GM10266 (cell line): ENCODE measurements around the gene IARS1.

Experiments used
- DNase-seq: peaks from one replicate; pipeline ENCODE4 v3.0.0; 2012; ENCODE audit errors: extremely low spot score
- TF ChIP-seq, protein P1 (sequence below): IDR thresholded peaks from 2 replicates; pipeline ENCODE4 v1.5.1; 2012; ENCODE audit warnings: mild to moderate bottlenecking, low read depth; ENCODE audit not compliant: control insufficient read depth, insufficient read depth; ENCODE audit errors: missing control alignments

The IARS1 gene

DNA sequence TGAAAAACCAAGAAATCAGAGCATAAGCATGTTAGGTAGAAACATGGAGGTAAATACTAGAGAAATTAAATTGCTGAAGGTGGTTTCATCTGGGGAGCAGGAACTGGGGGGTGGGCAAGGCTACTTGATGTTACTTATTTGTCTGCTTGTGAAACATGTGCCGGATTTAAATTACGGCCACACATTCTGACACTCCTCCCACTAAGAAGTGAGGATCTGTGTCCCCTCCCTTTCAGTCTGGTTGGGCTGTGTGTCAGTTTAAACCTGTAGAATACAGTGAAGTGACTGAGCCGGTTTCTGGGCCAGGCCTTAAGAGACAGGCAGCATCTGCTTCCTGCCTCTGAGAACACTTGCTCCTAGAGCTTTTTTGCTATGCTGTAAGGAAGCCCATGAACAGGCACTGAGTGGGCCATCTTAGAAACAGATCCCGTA is 2.3 kb upstream of the IARS1 start:
- DNase-seq = no peak

DNA sequence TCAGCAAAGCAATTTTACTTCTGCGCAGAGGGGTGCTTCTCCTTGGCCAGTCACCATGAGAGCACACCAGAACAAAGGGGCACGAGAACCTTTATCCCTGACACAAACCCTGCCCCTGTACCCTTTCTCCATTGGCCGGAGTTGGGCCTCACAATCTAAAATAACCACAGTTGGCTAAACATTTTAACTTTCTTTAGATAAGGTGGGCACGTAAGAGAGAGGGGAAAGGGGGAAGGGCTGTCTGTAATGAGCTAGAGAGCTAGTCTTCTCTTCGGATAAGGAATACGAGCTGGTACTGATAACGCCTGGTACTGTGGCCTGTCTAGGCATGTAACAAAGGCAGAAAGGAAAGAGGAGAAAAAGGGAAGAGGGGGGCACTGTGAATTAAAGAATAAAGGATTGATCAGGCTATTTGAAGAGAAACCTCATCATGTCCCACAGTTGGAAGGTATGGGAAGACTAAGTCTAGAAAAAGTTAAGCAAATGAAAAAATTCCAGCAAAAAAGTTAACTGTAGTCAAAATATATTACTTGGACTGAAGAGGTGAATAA is 1.8 kb upstream of the IARS1 start:
- TF ChIP-seq, protein P1, sequence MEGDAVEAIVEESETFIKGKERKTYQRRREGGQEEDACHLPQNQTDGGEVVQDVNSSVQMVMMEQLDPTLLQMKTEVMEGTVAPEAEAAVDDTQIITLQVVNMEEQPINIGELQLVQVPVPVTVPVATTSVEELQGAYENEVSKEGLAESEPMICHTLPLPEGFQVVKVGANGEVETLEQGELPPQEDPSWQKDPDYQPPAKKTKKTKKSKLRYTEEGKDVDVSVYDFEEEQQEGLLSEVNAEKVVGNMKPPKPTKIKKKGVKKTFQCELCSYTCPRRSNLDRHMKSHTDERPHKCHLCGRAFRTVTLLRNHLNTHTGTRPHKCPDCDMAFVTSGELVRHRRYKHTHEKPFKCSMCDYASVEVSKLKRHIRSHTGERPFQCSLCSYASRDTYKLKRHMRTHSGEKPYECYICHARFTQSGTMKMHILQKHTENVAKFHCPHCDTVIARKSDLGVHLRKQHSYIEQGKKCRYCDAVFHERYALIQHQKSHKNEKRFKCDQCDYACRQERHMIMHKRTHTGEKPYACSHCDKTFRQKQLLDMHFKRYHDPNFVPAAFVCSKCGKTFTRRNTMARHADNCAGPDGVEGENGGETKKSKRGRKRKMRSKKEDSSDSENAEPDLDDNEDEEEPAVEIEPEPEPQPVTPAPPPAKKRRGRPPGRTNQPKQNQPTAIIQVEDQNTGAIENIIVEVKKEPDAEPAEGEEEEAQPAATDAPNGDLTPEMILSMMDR = no peak
- no peak for DNase-seq

More for the DNA sequence above, 2.3 kb upstream of the IARS1 start:
- TF ChIP-seq, protein P1 = no peak

DNA sequence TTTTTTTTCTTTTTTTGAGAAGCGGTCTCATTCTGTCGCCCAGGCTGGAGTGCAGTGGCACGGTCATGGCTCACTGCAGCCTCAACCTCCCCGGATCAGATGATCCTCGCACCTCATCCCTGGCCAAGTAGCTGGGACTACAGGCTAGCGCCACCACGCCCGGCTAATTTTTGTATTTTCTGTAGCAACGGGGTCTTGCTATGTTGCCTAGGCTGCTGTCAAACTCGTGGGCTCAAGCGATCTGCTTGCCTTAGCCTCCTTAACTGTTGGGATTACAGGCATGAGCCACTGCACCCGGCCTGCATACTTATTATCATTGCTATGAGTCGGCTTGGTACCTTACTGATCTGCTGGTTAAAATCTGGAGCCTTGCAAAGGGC is 790 bp upstream of the IARS1 start:
- TF ChIP-seq, protein P1 = no peak
- DNase-seq = no peak

DNA sequence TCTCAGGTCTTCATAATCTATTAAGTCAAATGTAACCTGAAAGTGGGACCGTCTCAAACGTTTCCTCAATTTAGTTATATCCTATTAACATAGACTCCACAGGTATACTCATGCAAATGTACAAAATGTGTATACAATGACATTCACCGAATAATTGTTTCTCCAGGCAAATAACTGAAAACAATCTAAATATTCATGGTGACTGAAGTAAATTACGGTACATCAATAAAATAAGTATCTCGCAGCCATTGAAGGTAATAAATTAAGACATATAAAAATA is 482 bp downstream of the IARS1 start:
- no peak for DNase-seq
- TF ChIP-seq, protein P1 = no peak

DNA sequence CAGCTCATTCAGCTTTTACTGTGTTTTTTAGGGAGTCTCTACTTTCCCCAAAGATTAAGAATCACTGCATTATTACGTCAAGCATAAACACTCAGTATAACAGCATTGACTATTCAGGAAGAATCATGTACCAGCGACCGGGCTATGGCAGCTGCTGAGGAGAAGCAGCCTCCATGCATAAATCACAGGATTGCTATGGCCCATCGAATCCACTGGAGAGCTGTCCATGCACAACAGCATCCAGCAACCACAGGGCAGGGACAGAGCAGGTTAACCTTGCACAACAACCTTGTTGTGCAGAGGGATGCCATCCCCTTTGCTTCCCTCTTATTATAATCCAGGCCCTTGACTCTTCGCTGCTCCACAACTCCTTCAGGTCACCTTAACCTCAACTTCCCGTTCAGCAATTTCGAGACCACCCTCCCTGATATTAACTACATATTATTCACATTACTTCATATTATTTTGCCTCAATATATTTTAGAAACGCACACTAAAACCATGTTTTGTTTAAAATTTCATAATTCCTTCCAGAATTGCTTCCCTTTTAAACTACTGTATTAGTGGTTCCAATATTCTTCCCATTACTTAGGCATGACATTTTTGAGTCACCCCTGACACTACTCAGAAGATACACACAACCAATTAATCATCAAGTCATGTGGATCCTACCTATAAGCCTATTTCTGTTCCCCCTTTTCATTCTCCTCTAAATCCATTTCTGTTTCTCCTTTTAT is 991 bp downstream of the IARS1 start:
- TF ChIP-seq, protein P1 = no peak
- DNase-seq = no peak

DNA sequence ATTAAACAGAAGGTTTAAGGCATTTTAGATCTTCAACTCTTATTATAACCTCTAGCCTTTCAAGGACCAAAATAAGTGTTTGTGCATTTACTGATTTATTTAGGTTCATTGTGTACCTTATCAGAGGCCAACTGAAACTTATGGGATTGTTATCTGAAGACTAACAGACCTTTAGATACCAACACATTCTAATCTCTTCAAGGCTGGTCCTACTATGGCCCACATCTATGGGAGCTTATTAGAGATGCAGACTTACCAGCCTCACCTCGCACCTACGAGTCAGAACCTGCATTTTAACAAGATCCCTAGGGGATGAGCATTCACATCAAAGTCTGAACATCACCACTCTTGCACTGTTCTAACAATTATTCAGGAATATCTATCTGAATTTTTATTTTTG is 1.9 kb downstream of the IARS1 start:
- DNase-seq = no peak
- TF ChIP-seq, protein P1 = no peak

DNA sequence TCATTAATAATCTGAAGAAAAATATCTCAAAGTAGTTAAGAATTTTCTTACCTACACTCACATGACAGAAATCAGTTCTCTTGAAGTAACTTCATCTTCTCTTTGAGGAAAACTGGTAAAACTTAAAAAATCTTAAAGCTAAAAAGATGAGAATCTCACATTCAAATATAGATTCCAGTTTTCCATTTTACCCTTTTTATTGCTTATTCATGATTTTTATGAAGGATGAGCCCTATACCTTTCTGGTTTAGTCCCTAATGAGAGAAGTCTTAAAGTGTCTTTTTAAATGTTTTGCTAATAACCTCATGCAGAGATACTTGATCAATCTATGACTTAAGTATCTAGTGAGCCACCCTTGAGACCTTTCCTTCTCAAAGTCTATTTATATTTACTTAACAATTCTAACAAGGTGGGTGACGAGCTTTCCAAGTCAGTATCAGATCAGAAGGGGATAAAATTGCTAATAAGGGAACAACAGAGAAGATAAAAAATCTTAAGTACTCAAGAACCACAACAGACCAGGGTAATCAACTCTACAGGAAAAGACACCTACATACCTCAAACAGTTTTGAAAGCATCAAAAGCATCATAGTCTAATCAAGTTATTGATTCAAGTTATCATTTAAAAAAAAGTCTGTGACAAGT is 2.6 kb downstream of the IARS1 start:
- TF ChIP-seq, protein P1 = no peak
- no peak for DNase-seq
